ENCODE data around the gene P2RY6.

The P2RY6 gene

GRCh38 chr11:73306069-73306841 lies 34.1 kb downstream of the P2RY6 start:
- Histone ChIP-seq H2AFZ (ENCODE audit: low read length) (no peak overlapping the region), H4K20me1 (ENCODE audit: insufficient read depth, low read length, poor library complexity, severe bottlenecking) (no peaks in the 10 kb centered on the region), H3K4me3 (ENCODE audit: low read length, poor library complexity, severe bottlenecking) (no peak overlapping the region), H3F3A (ENCODE audit: low read depth) (no peaks in the 10 kb centered on the region), H3K9me3 (ENCODE audit: insufficient read depth, low read depth, low read length) (no peaks in the 10 kb centered on the region), H3K9me2 (replicated peaks; ENCODE audit: low read depth, low read length) (no peaks in the 10 kb centered on the region), H3K27me3 (ENCODE audit: insufficient read depth, low read length, poor library complexity, severe bottlenecking) (no peaks in the 10 kb centered on the region), H3K9ac (ENCODE audit: low read depth, low read length, poor library complexity, severe bottlenecking) (peak overlapping the region; percentile 65), H3K4me2 (ENCODE audit: low read depth, low read length, poor library complexity, severe bottlenecking) (no peak overlapping the region), H3K79me2 (ENCODE audit: insufficient read depth, low read length) (no peaks in the 10 kb centered on the region), H3K36me3 (ENCODE audit: insufficient read depth, low read length) (no peaks in the 10 kb centered on the region), H3K4me1 (ENCODE audit: insufficient read depth, low read length, poor library complexity, severe bottlenecking) (peaks cover 10% of the 10 kb centered on the region)
- TF ChIP-seq EZH2phosphoT487 (IDR thresholded peaks at IDR 0.05; ENCODE audit: borderline replicate concordance): no peak
- TF ChIP-seq CTCF (conservative IDR thresholded peaks at IDR 0.05; ENCODE audit: low read length): peak; percentile 37; the same call in 1 of the 2 replicates

- H3K9ac ChIP-seq (ENCODE audit: low read depth, low read length, poor library complexity, severe bottlenecking): peak overlapping the region; percentile 65
- H3K4me1 ChIP-seq (ENCODE audit: insufficient read depth, low read length, poor library complexity, severe bottlenecking): peaks cover 16% of the 10 kb centered on the region
Measured at GRCh38 chr11:73306977-73307322, 34.8 kb downstream of the P2RY6 start.

GRCh38 chr11:73307323-73308002 lies 35.3 kb downstream of the P2RY6 start:
- Histone ChIP-seq H3K4me2 (ENCODE audit: low read depth, low read length, poor library complexity, severe bottlenecking) (peak overlapping the region; percentile 85), H3K9me2 (replicated peaks; ENCODE audit: low read depth, low read length) (no peaks in the 10 kb centered on the region), H3K4me3 (ENCODE audit: low read length, poor library complexity, severe bottlenecking) (peak overlapping the region; percentile 84), H3K36me3 (ENCODE audit: insufficient read depth, low read length) (no peaks in the 10 kb centered on the region), H2AFZ (ENCODE audit: low read length) (peak overlapping the region; percentile 95), H4K20me1 (ENCODE audit: insufficient read depth, low read length, poor library complexity, severe bottlenecking) (no peaks in the 10 kb centered on the region), H3K27me3 (ENCODE audit: insufficient read depth, low read length, poor library complexity, severe bottlenecking) (no peaks in the 10 kb centered on the region), H3K79me2 (ENCODE audit: insufficient read depth, low read length) (no peaks in the 10 kb centered on the region), H3K4me1 (ENCODE audit: insufficient read depth, low read length, poor library complexity, severe bottlenecking) (peaks cover 21% of the 10 kb centered on the region), H3K9me3 (ENCODE audit: insufficient read depth, low read depth, low read length) (no peaks in the 10 kb centered on the region), H3F3A (ENCODE audit: low read depth) (0 out of 2 replicates have a peak, but pooled peaks cover 4% of the 10 kb centered on the region), H3K9ac (ENCODE audit: low read depth, low read length, poor library complexity, severe bottlenecking) (peak overlapping the region; percentile 80)
- TF ChIP-seq CTCF (conservative IDR thresholded peaks at IDR 0.05; ENCODE audit: low read length) (peak; percentile 88), EZH2phosphoT487 (IDR thresholded peaks at IDR 0.05; ENCODE audit: borderline replicate concordance) (no peak)

More at GRCh38 chr11:73306977-73307322, 34.8 kb downstream of the P2RY6 start:
- H2AFZ ChIP-seq (ENCODE audit: low read length): peak overlapping the region; percentile 95
- no peaks in the 10 kb centered on the region for H3K36me3 ChIP-seq (ENCODE audit: insufficient read depth, low read length)
- TF ChIP-seq CTCF (conservative IDR thresholded peaks at IDR 0.05; ENCODE audit: low read length) (no peak), EZH2phosphoT487 (IDR thresholded peaks at IDR 0.05; ENCODE audit: borderline replicate concordance) (no peak)
- H3K4me3 ChIP-seq (ENCODE audit: low read length, poor library complexity, severe bottlenecking): peak overlapping the region; percentile 84
- peak overlapping the region; percentile 64 for H3K4me2 ChIP-seq (ENCODE audit: low read depth, low read length, poor library complexity, severe bottlenecking)
- H3K9me3 ChIP-seq (ENCODE audit: insufficient read depth, low read depth, low read length): no peaks in the 10 kb centered on the region
- no peaks in the 10 kb centered on the region for H3K27me3 ChIP-seq (ENCODE audit: insufficient read depth, low read length, poor library complexity, severe bottlenecking)
- H3F3A ChIP-seq (ENCODE audit: low read depth): 0 out of 2 replicates have a peak, but pooled peaks cover 3% of the 10 kb centered on the region
- no peaks in the 10 kb centered on the region for H3K9me2 ChIP-seq (replicated peaks; ENCODE audit: low read depth, low read length)
- no peaks in the 10 kb centered on the region for H4K20me1 ChIP-seq (ENCODE audit: insufficient read depth, low read length, poor library complexity, severe bottlenecking)
- no peaks in the 10 kb centered on the region for H3K79me2 ChIP-seq (ENCODE audit: insufficient read depth, low read length)
